Measurements from ENCODE around the gene SH3RF2.

Gene SH3RF2

GRCh38 chr5:146070746-146071145, 134.4 kb downstream of the SH3RF2 start:
- CTCF ChIA-PET: interaction anchor here (0.6 to 1.6 kb wide), 2 partner anchors 60 to 225 kb away, joined by 3 to 6 read pairs; no protein-coding TSS in a partner anchor
- TF ChIP-seq ZNF16 (tag by site-specific recombination; IDR thresholded peaks at IDR 0.05; ENCODE audit: low read depth) (no peak), ZNF510 (tag by site-specific recombination; IDR thresholded peaks at IDR 0.05; ENCODE audit: insufficient replicate concordance) (no peak), HOXA7 (CRISPR knock-in tag; IDR thresholded peaks at IDR 0.05; ENCODE audit: borderline replicate concordance) (no peak)
- POLR2A ChIA-PET: no interaction called here
- H3K36me3 ChIP-seq (ENCODE audit: control insufficient read depth in 2 of 2, insufficient read depth in 1 of 2, low read length in 2 of 2): no peaks in the 10 kb centered on the region
- H3K4me3 ChIP-seq (ENCODE audit: low read depth, low read length): no peak overlapping the region
- H3K4me1 ChIP-seq (ENCODE audit: control insufficient read depth, insufficient read depth, low read length): no peaks in the 10 kb centered on the region
- H3K27ac ChIP-seq (ENCODE audit: extremely low read depth, low read depth, low read length): no peak overlapping the region
- no peaks in the 10 kb centered on the region for H3K9me3 ChIP-seq (ENCODE audit: control insufficient read depth, insufficient read depth, low read depth, low read length)

DNA sequence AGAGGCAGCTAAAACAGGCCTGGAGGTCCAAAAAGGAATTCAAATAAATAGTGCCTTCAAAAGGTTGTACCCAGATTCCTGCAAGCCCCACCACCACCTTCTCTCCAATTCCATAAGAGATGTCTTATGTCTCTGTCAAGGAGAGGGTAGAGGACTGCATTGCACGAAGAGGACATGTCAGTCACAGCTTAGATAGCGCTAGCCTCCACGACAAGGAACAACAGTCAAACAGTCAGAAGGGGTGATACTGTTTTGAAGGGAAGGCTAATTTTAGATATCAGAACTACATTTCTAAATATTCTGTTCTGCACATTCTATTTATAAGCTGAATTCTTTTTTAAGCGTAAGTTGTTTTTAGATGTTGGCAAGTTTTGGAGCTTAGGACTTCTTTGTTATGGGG, 134.8 kb downstream of the SH3RF2 start:
- Histone ChIP-seq H3K36me3 (ENCODE audit: control insufficient read depth in 2 of 2, insufficient read depth in 1 of 2, low read length in 2 of 2) (no peaks in the 10 kb centered on the region), H3K27ac (ENCODE audit: extremely low read depth, low read depth, low read length) (no peak overlapping the region), H3K4me3 (ENCODE audit: low read depth, low read length) (no peak overlapping the region), H3K4me1 (ENCODE audit: control insufficient read depth, insufficient read depth, low read length) (no peaks in the 10 kb centered on the region), H3K9me3 (ENCODE audit: control insufficient read depth, insufficient read depth, low read depth, low read length) (no peaks in the 10 kb centered on the region)
- TF ChIP-seq ZFP37 (tag by site-specific recombination; IDR thresholded peaks at IDR 0.05): no peak
- no peak for TF ChIP-seq ZNF514 (tag by site-specific recombination; IDR thresholded peaks at IDR 0.05)
- TF ChIP-seq ZNF354C (tag by site-specific recombination; IDR thresholded peaks at IDR 0.05; ENCODE audit: borderline replicate concordance, low read depth): no peak
- no peak for TF ChIP-seq ZNF600 (tag by site-specific recombination; IDR thresholded peaks at IDR 0.05)
- TF ChIP-seq ZNF146 (tag by site-specific recombination; IDR thresholded peaks at IDR 0.05): no peak
- TF ChIP-seq PATZ1 (tag by site-specific recombination; IDR thresholded peaks at IDR 0.05): no peak
- TF ChIP-seq ZNF221 (tag by site-specific recombination; IDR thresholded peaks at IDR 0.05; ENCODE audit: borderline replicate concordance): no peak
- no peak for TF ChIP-seq ZNF155 (tag by site-specific recombination; IDR thresholded peaks at IDR 0.05)
- TF ChIP-seq ZBTB8A (tag by site-specific recombination; IDR thresholded peaks at IDR 0.05): no peak
- CTCF ChIA-PET: interaction anchor here (0.5 to 1.6 kb wide), 3 partner anchors 59 to 1846 kb away, joined by 3 to 6 read pairs (median 6); no protein-coding TSS in a partner anchor
- POLR2A ChIA-PET: no interaction called here

DNA sequence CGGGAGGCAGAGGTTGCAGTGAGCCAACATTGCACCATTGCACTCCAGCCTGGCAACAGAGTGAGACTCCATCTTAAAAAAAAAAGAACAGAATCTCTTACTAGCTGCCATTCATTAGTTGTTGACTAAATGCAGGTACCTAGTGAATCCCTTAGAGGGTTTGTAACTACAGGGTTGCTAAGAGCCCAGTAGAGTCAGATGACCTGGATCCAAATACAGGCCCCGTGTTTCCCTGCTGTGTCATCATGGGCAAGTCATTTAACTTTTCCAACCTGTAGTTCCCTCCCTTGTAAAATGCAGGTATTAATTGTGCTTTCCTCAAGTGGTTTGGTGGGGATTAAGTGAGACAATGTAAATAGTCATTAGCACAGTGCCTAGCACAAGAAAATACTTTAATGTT, 136.2 kb downstream of the SH3RF2 start:
- ChIA-PET CTCF (interaction anchor here (0.5 kb wide), 1 partner anchor 1900 kb away, joined by 3 read pairs; no protein-coding TSS in a partner anchor), POLR2A (no interaction called here)
- TF ChIP-seq ZNF501 (tag by site-specific recombination; IDR thresholded peaks at IDR 0.05): no peak
- no peak for TF ChIP-seq ZNF558 (tag by site-specific recombination; IDR thresholded peaks at IDR 0.05)
- no peak for TF ChIP-seq ZNF23 (tag by site-specific recombination; IDR thresholded peaks at IDR 0.05; ENCODE audit: borderline replicate concordance)
- TF ChIP-seq ZIC2 (tag by site-specific recombination; IDR thresholded peaks at IDR 0.05): no peak
- no peak for TF ChIP-seq ZNF585B (tag by site-specific recombination; IDR thresholded peaks at IDR 0.05)
- no peak for TF ChIP-seq ZNF433 (tag by site-specific recombination; IDR thresholded peaks at IDR 0.05; ENCODE audit: low read depth)
- TF ChIP-seq ZNF548 (tag by site-specific recombination; IDR thresholded peaks at IDR 0.05): no peak
- TF ChIP-seq ZNF785 (tag by site-specific recombination; IDR thresholded peaks at IDR 0.05): no peak
- H3K27ac ChIP-seq (ENCODE audit: extremely low read depth, low read depth, low read length): no peak overlapping the region
- H3K4me3 ChIP-seq (ENCODE audit: low read depth, low read length): no peak overlapping the region
- no peaks in the 10 kb centered on the region for H3K36me3 ChIP-seq (ENCODE audit: control insufficient read depth in 2 of 2, insufficient read depth in 1 of 2, low read length in 2 of 2)
- H3K4me1 ChIP-seq (ENCODE audit: control insufficient read depth, insufficient read depth, low read length): no peaks in the 10 kb centered on the region
- H3K9me3 ChIP-seq (ENCODE audit: control insufficient read depth, insufficient read depth, low read depth, low read length): no peaks in the 10 kb centered on the region

Measured in HEK293 (cell line).